GM18519 (cell line): ENCODE results near the gene TENT5C.

ENCODE experiments used
- ATAC-seq: cut with Tn5 transposase; IDR thresholded peaks from one replicate; pipeline ENCODE4 v1.9.1; 2021; ENCODE audit warnings: mild to moderate bottlenecking, moderate library complexity; ENCODE audit not compliant: unreplicated experiment, low FRiP score

TENT5C gene

GRCh38 chr1:117632269-117633067 is 26.6 kb downstream of the TENT5C start:
- ATAC-seq: no peak

GRCh38 chr1:117633068-117633345 is 27.2 kb downstream of the TENT5C start:
- no peak for ATAC-seq

- no peak for ATAC-seq
These were observed 27.6 kb downstream of the TENT5C start for GRCh38 chr1:117633423-117633822.

GRCh38 chr1:117633936-117634335 is 28.1 kb downstream of the TENT5C start:
- no peak for ATAC-seq

- ATAC-seq: no peak
These were observed 28.8 kb downstream of the TENT5C start for GRCh38 chr1:117634631-117635030.

- no peak for ATAC-seq
These were observed 30.0 kb downstream of the TENT5C start for GRCh38 chr1:117635805-117636204.

GRCh38 chr1:117636637-117637425 is 31.0 kb downstream of the TENT5C start:
- no peak for ATAC-seq

- no peak for ATAC-seq
These were observed 32.3 kb downstream of the TENT5C start for GRCh38 chr1:117638141-117638540.

GRCh38 chr1:117638759-117639158 is 32.9 kb downstream of the TENT5C start:
- no peak for ATAC-seq

GRCh38 chr1:117639741-117640140 is 33.9 kb downstream of the TENT5C start:
- ATAC-seq: no peak

- no peak for ATAC-seq
These were observed 35.7 kb downstream of the TENT5C start for GRCh38 chr1:117641536-117641935.

GRCh38 chr1:117642963-117643362 is 37.1 kb downstream of the TENT5C start:
- ATAC-seq: no peak

- ATAC-seq: no peak
These were observed 37.8 kb downstream of the TENT5C start for GRCh38 chr1:117643601-117644000.

GRCh38 chr1:117644696-117645311 is 39.0 kb downstream of the TENT5C start:
- ATAC-seq: no peak

GRCh38 chr1:117645343-117645742 is 39.5 kb downstream of the TENT5C start:
- ATAC-seq: no peak

GRCh38 chr1:117646007-117646811 is 40.4 kb downstream of the TENT5C start:
- ATAC-seq: no peak

GRCh38 chr1:117646956-117647355 is 41.1 kb downstream of the TENT5C start:
- ATAC-seq: no peak

- no peak for ATAC-seq
These were observed 42.2 kb downstream of the TENT5C start for GRCh38 chr1:117648015-117648414.

- no peak for ATAC-seq
These were observed 45.2 kb downstream of the TENT5C start for GRCh38 chr1:117650840-117651568.

GRCh38 chr1:117651616-117652015 is 45.8 kb downstream of the TENT5C start:
- no peak for ATAC-seq
